Measurements from ENCODE around the gene QRICH1. TPM values are rescaled to one million over a fixed set of nuclear protein-coding genes. Genes with fewer than 3 reads are reported as not detected.
A peak's percentile ranks its signal among the peaks of the same experiment; 100 is the strongest.

QRICH1 gene
- total RNA-seq, 4 donors from 2014 or later, result 35.8 to 65.6 (median 47.1) TPM

GRCh38 chr3:49131040-49131439 is 37.2 kb upstream of the QRICH1 start:
- DNase-seq (no peak), ATAC-seq (no peak)
- in situ Hi-C loops (cut with MboI; ENCODE audit: low sequenced_read_pairs in 4 of 4), result no loop called here
- Histone ChIP-seq H3K27me3 (no peaks in the 10 kb centered on the region), H3K9me3 (no peaks in the 10 kb centered on the region), H3K27ac (peak overlapping the region in 3 of 4 donors; percentile 92 to 96 (median 96)), H3K4me1 (peaks cover 19 to 42% of the 10 kb centered on the region in 2 donors), H3K36me3 (peaks cover 0 to 32% of the 10 kb centered on the region in 2 donors), H3K4me3 (peak overlapping the region in 2 of 4 donors; percentile 86 to 93)
- intact Hi-C loops (cut with DNase I; ENCODE audit: low total_unique reads), result loop anchor here (5.0 kb wide), 1 partner anchor 109 kb away; the partner anchor contains the start of gene NDUFAF3
- TF ChIP-seq POLR2A (IDR thresholded peaks at IDR 0.05) (no peak), CTCF (IDR thresholded peaks at IDR 0.05 in 4 of 5, conservative IDR thresholded peaks at IDR 0.05 in 1 of 5) (no peak)

- ATAC-seq, result no peak
These were observed 31.3 kb upstream of the QRICH1 start for GRCh38 chr3:49124991-49125670.

GRCh38 chr3:49124203-49124602 is 30.3 kb upstream of the QRICH1 start:
- Histone ChIP-seq H3K36me3 (peaks cover 0 to 73% of the 10 kb centered on the region in 2 donors), H3K27ac (no peak overlapping the region), H3K4me1 (peaks cover 9 to 10% of the 10 kb centered on the region in 2 donors), H3K4me3 (no peak overlapping the region), H3K27me3 (no peaks in the 10 kb centered on the region), H3K9me3 (no peaks in the 10 kb centered on the region)
- in situ Hi-C loops (cut with MboI; ENCODE audit: low sequenced_read_pairs in 4 of 4), result no loop called here
- no peak for TF ChIP-seq CTCF (IDR thresholded peaks at IDR 0.05 in 4 of 5, conservative IDR thresholded peaks at IDR 0.05 in 1 of 5)
- DNase-seq (no peak), ATAC-seq (no peak)
- intact Hi-C loops (cut with DNase I; ENCODE audit: low total_unique reads), result no loop called here

More at GRCh38 chr3:49124991-49125670, 31.3 kb upstream of the QRICH1 start:
- no peak for DNase-seq
- Histone ChIP-seq H3K27ac (no peak overlapping the region), H3K4me1 (peaks cover 0 to 4% of the 10 kb centered on the region in 2 donors), H3K27me3 (no peaks in the 10 kb centered on the region), H3K9me3 (no peaks in the 10 kb centered on the region), H3K4me3 (no peak overlapping the region), H3K36me3 (peaks cover 0 to 81% of the 10 kb centered on the region in 2 donors)
- in situ Hi-C loops (cut with MboI; ENCODE audit: low sequenced_read_pairs in 4 of 4), result no loop called here
- intact Hi-C loops (cut with DNase I; ENCODE audit: low total_unique reads), result no loop called here
- TF ChIP-seq POLR2A (IDR thresholded peaks at IDR 0.05), result no peak
- TF ChIP-seq CTCF (IDR thresholded peaks at IDR 0.05 in 4 of 5, conservative IDR thresholded peaks at IDR 0.05 in 1 of 5), result no peak

GRCh38 chr3:49123687-49124086 is 29.8 kb upstream of the QRICH1 start:
- Histone ChIP-seq H3K4me1 (peaks cover 14 to 15% of the 10 kb centered on the region in 2 donors), H3K9me3 (no peaks in the 10 kb centered on the region), H3K27ac (no peak overlapping the region), H3K36me3 (peaks cover 0 to 71% of the 10 kb centered on the region in 2 donors), H3K4me3 (no peak overlapping the region), H3K27me3 (no peaks in the 10 kb centered on the region)
- intact Hi-C loops (cut with DNase I; ENCODE audit: low total_unique reads) (no loop called here), in situ Hi-C loops (cut with MboI; ENCODE audit: low sequenced_read_pairs in 4 of 4) (no loop called here)
- no peak for TF ChIP-seq POLR2A (IDR thresholded peaks at IDR 0.05)
- TF ChIP-seq CTCF (IDR thresholded peaks at IDR 0.05 in 4 of 5, conservative IDR thresholded peaks at IDR 0.05 in 1 of 5), result no peak
- DNase-seq, result no peak
- no peak for ATAC-seq

Data from gastrocnemius medialis (tissue), 4 donors.